ENCODE results near the gene CAST. TPM values are rescaled to one million over a fixed set of nuclear protein-coding genes. Genes with fewer than 3 reads are reported as not detected.

The CAST gene
- total and polyA plus RNA-seq, 2 donors (not counting 3 experiments of a cell fraction or from before 2014, with no cell fraction given): 33.7 to 194 TPM

- H3K4me3 ChIP-seq (replicated peaks in 1 of 3; ENCODE audit: insufficient read depth in 1 of 3, low read depth in 1 of 3, low read length in 3 of 3): no peak overlapping the region
These were observed 37.6 kb upstream of the CAST start for GRCh38 chr5:96624596-96624995.

More at GRCh38 chr5:96624596-96624995, 37.6 kb upstream of the CAST start:
- ChIA-PET CTCF (interaction anchor here (1.0 kb wide), 1 partner anchor 11 kb away, joined by 3 read pairs; no protein-coding TSS in a partner anchor), POLR2A (no interaction called here)
- dilution Hi-C loops (cut with MboI; ENCODE audit: extremely low pct_ligation_motif_present, low sequenced_read_pairs): no loop called here
- Histone ChIP-seq H3K36me3 (ENCODE audit: control insufficient read depth in 2 of 2, extremely low read depth in 1 of 2, insufficient read depth in 2 of 2, low read length in 2 of 2) (no peaks in the 10 kb centered on the region), H2AFZ (ENCODE audit: low read depth, low read length) (no peak overlapping the region), H3K27ac (ENCODE audit: insufficient read depth, low read depth, low read length) (no peak overlapping the region), H3K9me3 (replicated peaks; ENCODE audit: control insufficient read depth, insufficient read depth, low read length) (no peaks in the 10 kb centered on the region), H3K9ac (replicated peaks; ENCODE audit: extremely low read depth, insufficient read depth, low read length) (no peak overlapping the region), H3K4me1 (ENCODE audit: control insufficient read depth, extremely low read depth, insufficient read depth, low read length) (peaks cover 5% of the 10 kb centered on the region), H3K79me2 (ENCODE audit: control insufficient read depth, insufficient read depth, low read length) (no peaks in the 10 kb centered on the region), H3K9me1 (replicated peaks; ENCODE audit: control insufficient read depth, extremely low read depth, insufficient read depth, low read length) (no peaks in the 10 kb centered on the region), H4K20me1 (replicated peaks; ENCODE audit: control insufficient read depth, extremely low read depth, insufficient read depth, low read length) (no peaks in the 10 kb centered on the region), H3K27me3 (ENCODE audit: control insufficient read depth in 2 of 2, insufficient read depth in 2 of 2, low read length in 2 of 2) (no peaks in the 10 kb centered on the region), H3K4me2 (ENCODE audit: insufficient read depth, low read length) (no peak overlapping the region)
- intact Hi-C loops (cut with micrococcal nuclease): no loop called here
- BruUV-seq (replicated peaks): no TSS peak
- no peak for FAIRE-seq
- DNase-seq (ENCODE audit: low read depth, low spot score): peak; percentile 36
- no peak for TF ChIP-seq GATA2 (IDR thresholded peaks at IDR 0.05; ENCODE audit: insufficient read depth, insufficient read length, low read depth, low read length)
- no peak for TF ChIP-seq CTCF (IDR thresholded peaks at IDR 0.05; ENCODE audit: extremely low read depth in 1 of 2, insufficient read depth in 1 of 2, low read depth in 1 of 2, low read length in 2 of 2)
- no peak for TF ChIP-seq JUN (IDR thresholded peaks at IDR 0.05; ENCODE audit: borderline replicate concordance, insufficient read depth, insufficient read length, low read depth)
- no peak for TF ChIP-seq POLR2AphosphoS5 (IDR thresholded peaks at IDR 0.05; ENCODE audit: insufficient read depth, low read depth, low read length)
- no peak for TF ChIP-seq EZH2 (IDR thresholded peaks at IDR 0.05; ENCODE audit: borderline replicate concordance, low read depth, low read length, severe bottlenecking)
- TF ChIP-seq FOS (IDR thresholded peaks at IDR 0.05; ENCODE audit: borderline replicate concordance, insufficient read depth, low read length): no peak
- TF ChIP-seq POLR2A (IDR thresholded peaks at IDR 0.05; ENCODE audit: low read depth, low read length): no peak
- no peak for TF ChIP-seq MYC (IDR thresholded peaks at IDR 0.05; ENCODE audit: low read depth, low read length)
- no peak for TF ChIP-seq MAX (IDR thresholded peaks at IDR 0.05; ENCODE audit: insufficient read depth, insufficient read length)

All from endothelial cell of umbilical vein (primary cell).